ENCODE measurements around the gene SPATA31C1.
"Not testable (repeated sequence)": the region's sequence is repeated elsewhere in the genome, so short reads cannot be mapped to it uniquely, and the experiment has no call there.

The SPATA31C1 gene

DNA sequence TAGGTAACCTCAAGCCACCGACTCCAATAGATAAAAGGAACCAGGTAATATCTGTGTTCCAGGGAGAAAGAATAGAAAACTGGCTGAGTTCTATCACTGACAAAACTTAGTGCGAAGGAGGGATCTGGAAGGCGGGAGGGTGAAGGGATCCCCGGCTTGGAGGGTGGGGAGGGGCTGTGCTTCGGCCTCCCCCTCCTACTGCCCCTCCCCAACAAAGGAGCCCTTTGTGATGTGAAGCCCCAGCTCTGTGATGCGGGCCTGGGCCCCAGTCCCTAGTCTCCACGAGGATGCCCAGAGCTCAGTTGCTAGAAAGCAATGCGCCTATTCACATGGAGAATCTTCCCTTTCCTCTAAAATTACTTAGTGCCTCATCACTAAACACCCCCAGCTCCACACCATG, at the start of gene SPATA31C1:
Gene SPATA31C1 (plus strand): TSS at position 301 of the 400 bp plus-strand sequence.
- not testable (repeated sequence) for DNase-seq (ENCODE audit: low read depth in 2 of 2)

DNA sequence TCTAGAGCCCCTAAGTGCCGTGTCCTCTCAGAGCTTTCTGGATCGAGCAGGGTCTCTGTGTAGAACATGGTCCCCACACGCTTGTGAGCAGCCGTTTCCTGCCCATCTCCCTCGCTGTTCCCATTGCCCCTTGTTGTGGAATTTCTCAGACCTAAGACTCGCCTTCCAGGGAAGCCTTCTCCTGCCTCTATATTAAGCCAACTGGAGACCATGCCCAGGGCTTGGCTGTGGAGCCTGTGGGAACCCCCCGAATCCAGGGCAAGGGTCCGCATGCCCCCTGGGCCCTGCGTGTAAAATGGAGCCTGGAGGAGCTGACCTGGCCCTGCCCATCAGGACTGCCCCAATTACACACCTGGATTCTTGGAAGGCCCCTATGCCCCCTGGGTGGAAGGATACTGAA, 49.6 kb upstream of the SPATA31C1 start:
- DNase-seq (ENCODE audit: low read depth in 2 of 2): no peak

DNA sequence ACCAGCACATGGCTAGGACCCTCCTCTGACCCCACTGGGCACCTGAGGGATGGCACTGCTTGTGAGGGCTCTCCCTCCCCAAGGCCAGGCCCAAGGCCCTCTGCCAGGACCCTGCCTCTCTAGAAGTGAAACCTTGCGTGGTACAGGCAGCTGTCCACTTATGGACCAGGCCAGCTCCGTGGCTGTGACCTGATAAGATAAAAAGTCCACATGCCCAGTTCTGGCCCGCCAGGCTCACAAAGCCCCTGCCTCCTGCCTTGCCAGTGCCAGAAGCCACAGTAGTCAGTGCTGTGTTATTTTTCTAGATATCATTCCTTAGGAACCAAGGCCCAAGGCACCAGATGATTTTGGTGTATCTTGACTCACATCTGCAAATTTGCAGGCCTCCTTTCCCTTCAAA, 49.1 kb upstream of the SPATA31C1 start:
- no peak for DNase-seq (ENCODE audit: low read depth in 2 of 2)

DNA sequence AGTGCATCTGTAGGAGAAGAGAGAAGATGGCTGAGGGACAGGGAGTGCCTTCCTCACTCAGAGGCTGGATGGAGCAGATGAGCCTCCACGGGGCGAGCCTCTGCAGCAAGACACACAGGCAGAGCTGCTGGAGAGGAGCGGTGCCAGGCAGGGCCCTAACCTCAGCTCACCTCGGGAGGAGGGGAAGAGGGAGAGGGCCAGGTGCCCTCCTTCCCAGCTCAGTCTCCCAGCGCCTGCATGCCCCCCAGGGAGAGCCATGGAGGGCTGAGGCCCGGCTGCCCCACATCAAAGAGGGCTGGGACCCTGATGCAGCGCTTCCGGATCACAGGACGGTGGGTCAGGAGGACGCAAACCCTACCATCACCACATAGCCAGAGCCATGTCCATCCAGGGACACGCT, 48.7 kb upstream of the SPATA31C1 start:
- no peak for DNase-seq (ENCODE audit: low read depth in 2 of 2)

DNA sequence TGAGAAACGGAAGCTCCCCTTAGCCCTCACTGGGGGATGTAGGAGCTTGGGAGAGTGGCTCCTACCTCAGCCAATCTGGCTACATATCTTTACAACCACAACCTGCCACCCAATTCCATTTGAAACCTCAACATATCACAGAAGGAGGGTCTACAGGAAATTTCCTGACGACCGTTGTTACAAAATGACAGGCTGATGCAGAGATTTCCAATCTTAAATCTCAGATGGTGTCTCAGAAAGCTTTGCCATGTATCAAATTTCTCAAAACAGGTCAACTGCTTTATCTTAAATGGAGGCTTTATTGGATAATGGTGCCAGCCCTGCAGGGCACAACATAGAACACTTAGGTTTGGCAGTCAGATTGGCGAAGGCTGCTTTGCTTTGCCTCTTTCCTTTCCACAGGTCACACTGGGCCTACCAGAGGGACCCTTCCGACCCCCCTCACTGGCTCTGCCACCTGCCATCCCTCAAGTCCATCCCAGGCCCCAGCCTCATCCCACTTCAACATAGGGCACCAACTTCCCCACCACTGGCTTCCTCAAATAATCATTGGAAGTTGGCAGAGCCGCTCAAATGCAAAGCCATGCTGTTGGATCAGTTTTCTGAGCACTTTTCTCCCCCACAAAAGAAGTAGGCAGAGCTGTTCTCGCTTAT, 46.2 kb upstream of the SPATA31C1 start:
- no peak for DNase-seq (ENCODE audit: low read depth in 2 of 2)

DNA sequence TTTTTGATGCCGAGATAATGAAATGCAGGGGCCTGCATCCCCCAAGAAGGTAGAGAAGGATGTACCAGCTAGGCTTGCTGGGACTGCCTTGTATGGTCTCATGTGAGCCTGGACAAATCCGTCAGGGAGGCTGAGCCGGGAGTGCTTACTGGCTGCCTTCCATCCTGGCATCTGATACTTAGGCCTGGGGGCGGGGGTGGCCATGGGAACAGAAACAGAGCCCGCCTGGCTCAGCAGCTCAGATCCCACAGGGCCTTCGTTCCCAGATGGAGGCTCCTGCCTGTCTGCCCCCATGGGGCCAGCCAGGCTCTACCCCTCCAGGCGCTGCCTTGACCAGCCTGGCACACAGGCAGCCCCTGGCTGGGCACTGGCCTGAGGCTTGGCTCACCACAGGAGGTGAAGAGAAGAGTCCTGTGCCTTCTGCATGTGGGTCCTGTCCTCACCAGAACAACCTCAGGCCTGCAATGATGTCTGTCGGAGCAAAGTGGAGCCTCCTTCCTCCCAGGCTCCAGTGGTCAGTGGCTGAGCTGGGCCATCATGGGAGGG, 45.6 kb upstream of the SPATA31C1 start:
- no peak for DNase-seq (ENCODE audit: low read depth in 2 of 2)

DNA sequence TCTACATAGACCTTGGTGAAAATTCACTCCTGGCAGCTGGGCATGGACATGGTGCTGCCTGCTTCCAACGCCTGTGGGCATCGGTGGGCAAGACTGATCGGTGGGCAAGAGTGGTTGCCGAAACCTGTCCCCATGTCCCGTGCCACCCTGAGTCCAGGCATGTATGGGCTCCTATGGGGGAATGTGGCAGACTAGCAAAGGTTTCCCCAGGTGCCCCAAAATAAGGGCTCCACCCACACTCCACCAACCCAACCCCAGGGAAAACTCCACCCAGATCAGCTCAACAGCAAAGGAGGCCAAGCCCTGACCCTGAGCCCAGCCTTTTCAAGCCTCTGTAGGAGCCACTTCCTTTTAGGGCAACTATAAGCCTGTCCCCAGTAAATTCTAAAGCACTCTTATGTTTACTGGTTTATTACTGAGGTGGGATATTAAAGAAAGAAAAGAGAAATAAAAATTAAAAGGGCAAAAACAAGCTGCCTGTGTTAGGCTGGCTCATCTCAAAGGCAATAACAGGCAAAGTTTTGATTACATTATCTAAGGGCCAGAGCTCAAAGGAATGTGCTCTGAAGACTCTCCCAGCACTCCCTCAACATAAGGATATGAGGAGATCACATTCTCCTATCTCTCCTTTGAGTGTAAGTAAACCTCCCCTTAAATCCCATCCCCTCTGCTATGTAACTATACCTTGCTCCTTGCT, 44.0 kb upstream of the SPATA31C1 start:
- no peak for DNase-seq (ENCODE audit: low read depth in 2 of 2)

DNA sequence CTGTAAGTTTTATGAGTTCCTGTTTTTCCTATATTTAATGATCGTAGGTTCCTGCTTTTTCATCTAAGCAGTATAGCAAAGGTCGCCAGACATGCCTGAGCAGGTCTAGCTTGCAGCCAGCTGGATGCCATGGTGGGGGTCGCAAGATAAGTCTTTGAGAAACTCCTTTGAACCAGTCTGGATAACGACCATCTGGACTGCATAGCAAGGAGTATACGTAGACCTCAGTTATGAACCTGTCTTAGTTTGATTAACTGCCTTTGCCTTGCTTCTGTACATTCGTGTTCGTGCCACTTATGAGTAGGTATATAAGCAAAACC, 43.5 kb upstream of the SPATA31C1 start:
- no peak for DNase-seq (ENCODE audit: low read depth in 2 of 2)

DNA sequence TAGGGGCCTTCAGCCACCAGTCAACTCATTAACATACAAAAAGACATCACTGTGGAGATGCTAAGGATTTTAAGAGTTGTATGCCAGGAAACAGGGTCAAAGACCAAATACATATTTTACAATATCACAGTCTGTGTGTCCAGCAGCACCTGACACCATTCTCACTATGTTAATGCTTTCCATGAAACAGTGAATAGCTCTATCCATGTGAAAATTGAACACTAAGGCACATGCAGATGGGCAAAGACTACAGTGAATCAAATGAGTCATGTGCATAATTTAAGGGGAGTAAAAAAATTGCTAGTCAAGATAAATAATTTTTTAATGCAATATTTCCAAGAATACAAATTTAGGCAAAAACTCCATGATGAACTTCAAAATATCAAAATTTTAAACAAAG, 42.7 kb upstream of the SPATA31C1 start:
- DNase-seq (ENCODE audit: low read depth in 2 of 2): no peak

DNA sequence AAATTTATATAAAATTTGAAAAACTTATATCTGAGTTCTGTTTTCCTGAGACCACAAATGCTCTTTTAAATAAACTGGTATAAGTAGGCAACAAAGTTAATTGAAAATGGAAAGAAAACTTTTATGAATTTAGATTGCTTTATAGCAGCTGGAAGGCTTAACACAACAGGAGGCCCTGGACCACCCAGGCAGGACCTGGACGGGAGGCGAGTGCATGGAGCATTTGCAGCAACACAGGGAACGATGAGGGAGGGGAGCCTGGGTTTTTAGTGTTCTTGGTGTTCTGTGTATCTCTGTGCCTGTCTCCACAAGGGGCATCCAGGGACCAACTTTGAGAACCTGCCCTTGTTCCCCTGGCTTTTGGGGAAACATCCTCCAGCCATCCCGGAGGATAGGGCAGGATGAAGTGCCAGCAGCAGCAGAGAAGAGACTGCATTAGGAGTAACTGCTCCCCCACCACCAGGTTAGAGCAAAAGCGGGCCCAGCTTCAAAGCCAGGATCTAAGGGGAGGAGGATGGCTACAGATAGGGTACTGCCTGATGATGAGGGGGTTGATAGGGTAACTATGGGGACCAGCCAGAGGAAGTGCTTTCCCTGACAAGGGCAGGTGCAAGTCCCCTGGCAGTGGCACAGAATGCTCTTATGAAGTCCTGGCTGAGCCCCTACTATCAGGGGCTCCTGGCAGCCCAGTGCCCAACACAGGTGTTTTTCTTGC, 41.8 kb upstream of the SPATA31C1 start:
- no peak for DNase-seq (ENCODE audit: low read depth in 2 of 2)

DNA sequence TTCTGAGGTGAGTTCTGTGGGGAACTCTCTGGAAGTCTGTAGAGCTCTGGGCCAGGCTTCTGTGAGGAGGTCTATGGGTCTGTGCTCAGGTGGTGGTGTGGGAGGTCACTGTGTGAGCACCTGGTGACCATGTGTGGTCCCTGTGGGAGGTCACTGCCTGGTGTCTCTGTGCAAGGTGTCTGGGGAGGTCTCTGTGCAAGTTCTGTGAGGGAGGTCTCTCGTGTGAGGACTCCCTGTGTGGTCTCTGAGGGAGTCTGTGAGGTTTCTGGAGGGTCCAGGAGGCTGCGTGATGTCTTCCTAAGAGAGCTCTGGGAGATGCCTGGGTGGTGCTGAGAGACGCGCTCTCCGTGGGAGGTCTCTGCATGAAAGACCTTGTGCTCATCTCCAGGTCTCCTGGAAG, 41.1 kb upstream of the SPATA31C1 start:
- DNase-seq (ENCODE audit: low read depth in 2 of 2): no peak

DNA sequence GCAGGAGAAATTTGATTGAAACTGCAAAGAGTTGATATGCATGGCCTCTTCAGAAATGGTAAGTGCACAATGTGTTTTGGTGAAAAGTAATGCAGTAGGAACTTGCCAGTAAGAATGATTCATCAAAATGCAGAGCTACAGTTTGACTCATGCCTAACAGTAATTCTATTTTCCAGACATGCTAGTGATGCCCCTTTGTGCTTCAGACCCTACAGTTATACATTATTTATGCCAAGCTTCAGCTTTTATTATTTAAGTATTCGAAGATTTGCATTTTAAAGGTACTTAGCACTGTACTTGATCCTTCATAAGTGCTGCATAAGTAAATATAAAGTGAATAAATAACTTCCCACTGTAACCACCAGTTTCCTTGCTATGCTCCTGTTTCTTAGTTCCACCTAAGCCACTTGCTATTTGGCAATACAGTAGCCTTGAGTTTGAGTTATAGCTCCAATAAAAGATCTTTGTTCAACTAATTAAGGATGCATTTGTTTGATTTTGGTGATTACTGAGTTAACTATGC, 38.7 kb upstream of the SPATA31C1 start:
- no peak for DNase-seq (ENCODE audit: low read depth in 2 of 2)

DNA sequence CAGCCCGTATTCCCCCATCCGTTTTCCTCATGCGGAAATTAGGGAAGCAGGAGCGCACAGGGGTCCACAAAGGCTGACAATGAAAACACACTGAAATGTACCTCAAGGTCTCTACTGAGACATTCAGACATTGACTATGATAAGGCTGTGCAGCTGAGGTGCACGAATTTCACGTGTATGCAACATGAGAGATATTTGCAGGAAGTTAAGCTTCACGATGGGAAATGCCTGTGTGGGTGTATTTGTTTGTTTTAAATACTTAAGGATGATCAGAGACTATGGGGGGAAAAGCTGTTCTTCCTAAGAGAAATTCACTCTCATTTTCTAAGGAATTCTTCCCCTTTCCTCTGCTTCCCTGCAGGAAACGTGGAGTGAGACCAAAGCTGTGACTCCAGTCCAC, 37.6 kb upstream of the SPATA31C1 start:
- DNase-seq (ENCODE audit: low read depth in 2 of 2): no peak

DNA sequence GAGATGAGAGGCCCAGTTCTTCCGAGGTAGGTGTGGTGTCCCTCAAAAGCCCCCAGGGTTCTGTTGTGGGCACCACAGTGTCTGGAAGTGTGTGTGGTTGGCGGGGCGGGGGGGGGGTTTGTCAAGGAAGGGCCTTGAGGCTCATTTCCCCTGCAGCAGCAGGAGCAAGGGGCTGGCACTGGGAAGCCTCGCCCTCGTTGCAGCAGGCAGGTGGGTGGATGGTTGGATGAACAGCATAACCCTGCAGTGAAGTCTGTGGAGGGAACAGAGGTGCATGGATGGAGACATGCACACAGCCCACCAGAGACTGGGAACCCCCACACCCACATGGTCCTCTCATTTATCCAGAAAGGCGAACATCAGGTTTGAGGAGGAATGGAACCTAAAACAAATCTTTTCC, 37.1 kb upstream of the SPATA31C1 start:
- no peak for DNase-seq (ENCODE audit: low read depth in 2 of 2)

DNA sequence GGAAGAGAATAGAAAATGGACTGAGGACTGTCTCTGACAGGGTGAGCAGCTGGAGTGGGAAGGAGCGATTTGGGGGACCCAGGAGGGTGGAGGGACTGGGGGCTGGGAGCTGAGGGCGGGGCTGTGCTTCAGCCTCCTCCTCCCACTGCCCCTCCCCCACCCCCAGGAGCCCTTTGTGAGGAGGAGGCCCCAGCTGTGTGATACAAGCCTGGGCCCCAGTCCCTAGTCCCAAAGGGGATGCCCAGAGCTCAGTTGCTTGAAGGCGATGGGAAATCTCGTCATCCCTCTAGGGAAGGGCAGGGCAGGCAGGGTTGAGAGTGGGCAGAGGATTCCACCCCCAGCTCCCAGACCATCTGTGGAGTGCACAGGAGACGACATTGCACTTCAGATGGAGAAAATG, 35.1 kb upstream of the SPATA31C1 start, which contains the start of gene SPATA31E1:
Gene SPATA31E1 (plus strand): TSS at position 251 of the 400 bp plus-strand sequence. CDS start 15 bp downstream, at position 266.
- DNase-seq (ENCODE audit: low read depth in 2 of 2): no peak

DNA sequence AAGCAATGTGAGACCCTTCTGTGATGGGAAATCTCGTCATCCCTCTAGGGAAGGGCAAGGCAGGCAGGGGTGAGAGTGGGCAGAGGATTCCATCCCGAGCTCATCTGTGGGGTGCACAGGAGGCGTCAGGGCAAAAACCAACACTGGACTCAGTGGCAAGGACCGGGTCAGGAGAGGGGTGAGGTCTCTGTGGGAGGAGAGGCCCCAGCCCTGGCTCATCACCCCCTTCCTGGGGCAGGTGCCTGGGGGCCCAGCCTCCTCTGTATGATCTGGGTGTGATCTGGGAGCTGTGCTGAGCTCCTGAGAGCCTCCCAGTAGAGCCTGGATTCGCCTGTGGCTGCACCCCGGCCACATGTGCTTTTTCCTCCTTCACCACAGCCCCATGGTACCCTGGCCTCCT, 34.5 kb upstream of the SPATA31C1 start:
- DNase-seq (ENCODE audit: low read depth in 2 of 2): no peak

DNA sequence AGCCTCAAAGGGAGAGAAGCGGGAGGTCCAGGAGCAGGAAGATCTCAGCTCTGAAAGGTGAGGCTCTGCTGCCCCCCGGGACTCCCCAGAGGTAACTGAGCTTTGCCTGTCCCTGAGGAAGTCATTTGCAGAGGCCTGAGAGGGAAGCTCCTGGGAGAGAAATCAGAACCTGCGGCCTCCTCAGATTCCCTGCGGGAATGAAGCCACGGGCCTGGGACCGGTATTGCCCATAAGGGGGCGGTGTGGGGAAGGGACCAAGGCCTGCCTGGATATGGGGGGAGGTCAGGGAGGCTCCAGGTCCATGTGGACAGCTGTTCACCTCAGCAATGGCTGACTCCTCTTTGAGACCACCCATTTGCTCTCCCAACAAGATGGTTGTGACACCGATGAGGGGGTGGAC, 33.8 kb upstream of the SPATA31C1 start:
- no peak for DNase-seq (ENCODE audit: low read depth in 2 of 2)

DNA sequence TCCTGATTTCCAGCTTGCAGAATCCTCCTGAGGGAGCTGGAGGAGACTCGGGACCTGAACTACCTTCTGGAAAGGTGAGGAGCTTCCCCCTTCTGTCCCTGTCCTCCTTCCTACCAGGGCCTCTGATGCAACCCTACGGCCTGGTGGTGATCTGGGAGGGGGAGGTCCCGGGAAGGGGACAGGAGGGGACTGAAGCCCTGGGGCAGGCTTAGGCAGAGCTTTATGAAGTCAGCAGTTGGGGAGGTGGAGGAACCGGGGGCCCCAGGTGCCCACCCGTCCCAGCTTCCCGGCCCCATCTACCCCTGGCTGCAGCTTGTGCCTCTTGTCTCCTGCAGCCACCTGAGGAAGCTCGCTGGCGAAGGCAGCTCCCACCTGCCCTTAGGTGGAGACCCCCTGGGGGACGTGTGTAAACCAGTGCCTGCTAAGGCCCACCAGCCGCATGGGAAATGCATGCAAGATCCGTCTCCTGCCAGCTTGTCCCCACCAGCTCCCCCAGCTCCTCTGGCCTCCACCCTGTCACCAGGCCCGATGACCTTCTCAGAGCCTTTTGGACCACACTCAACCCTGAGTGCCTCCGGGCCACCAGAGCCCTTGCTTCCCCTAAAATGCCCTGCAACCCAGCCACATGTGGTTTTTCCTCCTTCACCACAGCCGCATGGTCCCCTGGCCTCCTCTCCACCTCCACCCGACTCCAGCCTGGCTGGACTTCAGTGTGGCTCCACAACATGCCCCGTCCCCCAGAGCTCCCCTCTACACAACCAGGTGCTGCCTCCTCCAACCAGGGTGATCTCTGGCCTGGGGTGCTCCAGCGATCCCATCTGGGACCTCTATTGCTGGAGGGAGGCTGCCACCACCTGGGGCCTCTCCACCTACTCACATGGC, 32.9 kb upstream of the SPATA31C1 start:
- DNase-seq (ENCODE audit: low read depth in 2 of 2): no peak

DNA sequence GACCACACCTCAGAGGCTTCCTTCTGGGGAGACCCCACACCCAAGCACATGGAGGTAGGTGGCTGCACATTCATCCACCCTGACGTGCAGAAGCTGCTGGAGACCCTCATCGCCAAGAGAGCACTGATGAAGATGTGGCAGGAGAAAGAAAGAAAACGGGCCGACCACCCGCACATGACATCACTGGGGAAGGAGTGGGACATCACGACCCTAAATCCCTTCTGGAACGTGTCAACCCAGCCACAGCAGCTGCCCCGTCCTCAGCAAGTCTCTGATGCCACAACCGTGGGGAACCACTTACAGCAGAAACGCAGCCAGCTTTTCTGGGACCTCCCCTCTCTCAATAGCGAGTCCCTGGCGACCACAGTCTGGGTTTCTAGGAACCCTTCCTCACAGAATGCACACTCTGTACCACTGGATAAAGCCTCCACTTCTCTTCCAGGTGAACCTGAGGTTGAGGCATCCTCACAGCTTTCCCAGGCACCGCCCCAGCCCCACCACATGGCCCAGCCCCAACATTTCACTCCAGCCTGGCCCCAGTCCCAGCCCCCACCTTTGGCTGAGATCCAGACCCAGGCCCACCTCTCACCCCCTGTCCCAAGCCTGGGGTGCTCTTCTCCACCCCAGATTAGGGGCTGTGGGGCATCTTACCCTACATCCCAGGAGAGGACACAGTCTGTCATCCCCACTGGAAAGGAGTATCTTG, 32.1 kb upstream of the SPATA31C1 start:
- no peak for DNase-seq (ENCODE audit: low read depth in 2 of 2)

DNA sequence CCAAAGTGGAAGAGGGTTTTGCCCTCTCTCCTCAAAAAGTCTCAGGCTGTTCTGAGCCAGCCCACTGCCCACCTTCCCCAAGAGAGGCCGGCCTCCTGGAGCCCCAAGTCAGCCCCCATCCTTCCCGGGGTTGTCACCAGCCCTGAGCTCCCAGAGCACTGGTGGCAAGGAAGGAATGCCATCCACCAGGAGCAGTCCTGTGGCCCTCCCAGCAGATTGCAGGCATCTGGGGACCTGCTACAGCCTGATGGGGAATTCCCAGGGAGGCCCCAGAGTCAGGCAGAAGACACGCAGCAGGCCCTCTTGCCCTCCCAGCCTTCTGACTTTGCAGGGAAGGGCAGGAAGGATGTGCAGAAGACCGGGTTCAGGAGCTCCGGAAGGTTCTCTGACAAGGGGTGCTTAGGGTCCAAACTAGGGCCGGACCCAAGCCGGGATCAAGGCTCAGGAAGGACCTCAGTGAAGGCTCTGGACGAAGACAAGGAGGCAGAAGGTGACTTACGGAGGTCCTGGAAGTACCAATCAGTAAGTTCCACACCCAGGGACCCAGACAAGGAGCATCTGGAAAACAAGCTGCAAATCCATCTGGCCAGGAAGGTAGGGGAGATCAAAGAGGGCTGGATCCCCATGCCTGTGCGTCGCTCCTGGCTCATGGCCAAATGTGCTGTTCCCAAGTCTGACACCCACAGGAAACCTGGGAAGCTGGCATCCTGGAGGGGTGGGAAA, 31.4 kb upstream of the SPATA31C1 start:
- DNase-seq (ENCODE audit: low read depth in 2 of 2): no peak

Data from stimulated activated CD4-positive, alpha-beta T cell treated with anti-CD3 and anti-CD28 coated beads, Interleukin-15, amount 100 ng/mL, for 48 hours (primary cell).